ENCODE measurements around the gene NDUFA5. TPM values are rescaled to one million over a fixed set of nuclear protein-coding genes. Genes with fewer than 3 reads are reported as not detected.

The NDUFA5 gene
- polyA plus RNA-seq, 1 of the 3 experiments (the other 2 are of a cell fraction): 10.9 TPM

DNA sequence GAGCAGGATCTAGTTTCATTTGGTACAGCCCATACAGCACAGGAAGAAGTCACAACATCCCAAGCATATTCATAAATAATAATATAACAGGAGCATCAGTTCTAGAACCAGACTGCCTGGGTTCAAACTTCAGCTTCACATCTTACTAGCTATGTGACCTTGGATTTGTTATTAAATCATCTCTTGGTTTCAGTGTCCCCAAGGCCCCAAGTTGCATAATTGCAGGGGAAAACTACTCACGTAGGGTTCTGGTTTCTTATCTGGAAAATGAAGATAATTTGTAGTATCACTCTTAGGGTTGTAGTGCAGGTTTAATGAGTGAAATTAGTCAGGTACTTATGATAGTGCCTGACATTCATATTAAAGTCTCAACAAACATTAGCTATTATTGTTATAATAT, 17.7 kb downstream of the NDUFA5 start:
- Histone ChIP-seq H3K9me3 (no peaks in the 10 kb centered on the region), H3K4me2 (no peak overlapping the region), H3K9ac (no peak overlapping the region), H3K4me3 (ENCODE audit: low read depth in 2 of 2, low read length in 1 of 2) (no peak overlapping the region), H3K27ac (ENCODE audit: low read depth in 2 of 2, low read length in 1 of 2) (no peak overlapping the region), H3K27me3 (ENCODE audit: insufficient read depth) (no peaks in the 10 kb centered on the region), H3K36me3 (replicated peaks in 1 of 2; ENCODE audit: control insufficient read depth in 1 of 2, insufficient read depth in 2 of 2, low read length in 1 of 2) (peaks cover 17 to 27% of the 10 kb centered on the region in 2 experiments), H3K4me1 (ENCODE audit: control insufficient read depth in 1 of 2, insufficient read depth in 2 of 2, low read depth in 1 of 2, low read length in 1 of 2) (peaks cover 3 to 20% of the 10 kb centered on the region in 2 experiments; a peak in 3 of 4 replicates), H2AFZ (ENCODE audit: low read depth) (no peak overlapping the region), H3F3A (replicated peaks; ENCODE audit: insufficient read depth) (peaks cover 24% of the 10 kb centered on the region), H3K9me2 (no peaks in the 10 kb centered on the region), H3K79me2 (ENCODE audit: insufficient read depth) (no peaks in the 10 kb centered on the region; the same call in 1 of the 2 replicates), H4K20me1 (ENCODE audit: insufficient read depth) (no peaks in the 10 kb centered on the region)
- CTCF ChIA-PET: interaction anchor here (0.6 to 5.0 kb wide), 6 partner anchors 11 to 1802 kb away, joined by 3 to 69 read pairs (median 3); no protein-coding TSS in a partner anchor
- TF ChIP-seq SMC3 (IDR thresholded peaks at IDR 0.05; ENCODE audit: low read depth, low read length) (no peak), JUND (IDR thresholded peaks at IDR 0.05) (no peak), TAF1 (IDR thresholded peaks at IDR 0.05; ENCODE audit: borderline replicate concordance, low read depth, low read length) (no peak), SIN3A (IDR thresholded peaks at IDR 0.05; ENCODE audit: borderline replicate concordance, low read depth, low read length) (no peak), RFX5 (IDR thresholded peaks at IDR 0.05; ENCODE audit: low read length) (no peak), MEF2A (IDR thresholded peaks at IDR 0.05; ENCODE audit: borderline replicate concordance, low read depth) (no peak), IRF3 (IDR thresholded peaks at IDR 0.05; ENCODE audit: low read depth, low read length) (no peak)
- POLR2A ChIA-PET: no interaction called here
- 89% methylated on average over 1 of the region's 1 CpG for WGBS (ENCODE audit: low lambda C conversion rate)
- no peak for DNase-seq

- Histone ChIP-seq H3K27ac (ENCODE audit: low read depth in 2 of 2, low read length in 1 of 2) (peak overlapping the region in 1 of 2 experiments; percentile 78; a peak in 2 of 4 replicates), H3K36me3 (replicated peaks in 1 of 2; ENCODE audit: control insufficient read depth in 1 of 2, insufficient read depth in 2 of 2, low read length in 1 of 2) (peaks cover 17 to 23% of the 10 kb centered on the region in 2 experiments), H3K4me2 (no peak overlapping the region), H3F3A (replicated peaks; ENCODE audit: insufficient read depth) (peaks cover 28% of the 10 kb centered on the region), H4K20me1 (ENCODE audit: insufficient read depth) (no peaks in the 10 kb centered on the region), H3K4me3 (ENCODE audit: low read depth in 2 of 2, low read length in 1 of 2) (no peak overlapping the region), H3K9me3 (no peaks in the 10 kb centered on the region), H3K9me2 (no peaks in the 10 kb centered on the region), H3K4me1 (ENCODE audit: control insufficient read depth in 1 of 2, insufficient read depth in 2 of 2, low read depth in 1 of 2, low read length in 1 of 2) (peaks cover 6 to 20% of the 10 kb centered on the region in 2 experiments), H3K79me2 (ENCODE audit: insufficient read depth) (no peaks in the 10 kb centered on the region; the same call in 1 of the 2 replicates), H2AFZ (ENCODE audit: low read depth) (no peak overlapping the region), H3K27me3 (ENCODE audit: insufficient read depth) (no peaks in the 10 kb centered on the region), H3K9ac (no peak overlapping the region)
- 98% methylated on average over 1 of the region's 1 CpG for WGBS (ENCODE audit: low lambda C conversion rate)
- DNase-seq: no peak
- POLR2A ChIA-PET: no interaction called here
- CTCF ChIA-PET: interaction anchor here (0.7 to 5.0 kb wide), 6 partner anchors 8 to 149 kb away, joined by 3 to 69 read pairs (median 4); no protein-coding TSS in a partner anchor
- no peak for TF ChIP-seq CHD2 (IDR thresholded peaks at IDR 0.05; ENCODE audit: low read length, partially characterized antibody)
- TF ChIP-seq NRF1 (IDR thresholded peaks at IDR 0.05; ENCODE audit: low read depth, low read length): no peak
- TF ChIP-seq MXI1 (IDR thresholded peaks at IDR 0.05; ENCODE audit: low read depth, low read length): no peak
- TF ChIP-seq RCOR1 (IDR thresholded peaks at IDR 0.05; ENCODE audit: low read length): no peak
- TF ChIP-seq TCF12 (IDR thresholded peaks at IDR 0.05): no peak
- TF ChIP-seq REST (IDR thresholded peaks at IDR 0.05; ENCODE audit: low read depth, low read length): no peak
- no peak for TF ChIP-seq RFX5 (IDR thresholded peaks at IDR 0.05; ENCODE audit: low read length)
- no peak for TF ChIP-seq RAD21 (IDR thresholded peaks at IDR 0.05; ENCODE audit: low read length)
- no peak for TF ChIP-seq ZBTB33 (IDR thresholded peaks at IDR 0.05; ENCODE audit: borderline replicate concordance, low read depth)
- TF ChIP-seq EP300 (IDR thresholded peaks at IDR 0.05; ENCODE audit: borderline replicate concordance in 1 of 2, low read depth in 1 of 2, low read length in 1 of 2): no peak
- no peak for TF ChIP-seq NFIC (IDR thresholded peaks at IDR 0.05; ENCODE audit: borderline replicate concordance)
- TF ChIP-seq YY1 (IDR thresholded peaks at IDR 0.05; ENCODE audit: low read depth): no peak
- TF ChIP-seq FOSL2 (IDR thresholded peaks at IDR 0.05; ENCODE audit: borderline replicate concordance, low read depth): no peak
- no peak for TF ChIP-seq JUND (IDR thresholded peaks at IDR 0.05)
- TF ChIP-seq IRF3 (IDR thresholded peaks at IDR 0.05; ENCODE audit: low read depth, low read length): no peak
Measured at GRCh38 chr7:123538897-123539296, 18.7 kb downstream of the NDUFA5 start.
